ENCODE results near the gene FRMD8. TPM values are rescaled to one million over a fixed set of nuclear protein-coding genes. Genes with fewer than 3 reads are reported as not detected.

The FRMD8 gene
- total and polyA plus RNA-seq, 2 donors from 2014 or later: 9.4 to 41.3 TPM

- H3K27me3 ChIP-seq (ENCODE audit: control insufficient read depth, insufficient read depth, low read length): no peaks in the 10 kb centered on the region
- H3K9me3 ChIP-seq (ENCODE audit: control insufficient read depth in 2 of 3, insufficient read depth in 1 of 3, low read length in 3 of 3): no peaks in the 10 kb centered on the region
- FAIRE-seq (no peak), DNase-seq (no peak)
- TF ChIP-seq CTCF (IDR thresholded peaks at IDR 0.05; ENCODE audit: borderline replicate concordance, extremely low read depth, insufficient read depth): no peak
- no peak overlapping the region for H3K4me3 ChIP-seq (ENCODE audit: low read length in 3 of 3)
- H3K27ac ChIP-seq (ENCODE audit: low read depth in 2 of 2, low read length in 2 of 2): no peak overlapping the region
- intact Hi-C loops (cut with DNase I): no loop called here
- peaks cover 0 to 5% (median 0%) of the 10 kb centered on the region in 3 donors for H3K4me1 ChIP-seq (ENCODE audit: control insufficient read depth in 2 of 3, insufficient read depth in 2 of 3, low read depth in 1 of 3, low read length in 3 of 3)
- H3K9ac ChIP-seq (ENCODE audit: low read length in 3 of 3): no peak overlapping the region
- H3K36me3 ChIP-seq (ENCODE audit: control insufficient read depth in 2 of 3, insufficient read depth in 3 of 3, low read length in 3 of 3): peaks cover 17 to 56% (median 55%) of the 10 kb centered on the region in 3 donors
These were observed 44.6 kb upstream of the FRMD8 start for GRCh38 chr11:65341856-65342255.

GRCh38 chr11:65351511-65351910 lies 34.9 kb upstream of the FRMD8 start:
- Histone ChIP-seq H3K9ac (ENCODE audit: low read length in 3 of 3) (no peak overlapping the region), H3K36me3 (ENCODE audit: control insufficient read depth in 2 of 3, insufficient read depth in 3 of 3, low read length in 3 of 3) (peaks cover 9 to 37% (median 30%) of the 10 kb centered on the region in 3 donors), H3K4me1 (ENCODE audit: control insufficient read depth in 2 of 3, insufficient read depth in 2 of 3, low read depth in 1 of 3, low read length in 3 of 3) (peaks cover 0 to 14% (median 7%) of the 10 kb centered on the region in 3 donors), H3K27me3 (ENCODE audit: control insufficient read depth, insufficient read depth, low read length) (no peaks in the 10 kb centered on the region), H3K4me3 (ENCODE audit: low read length in 3 of 3) (no peak overlapping the region), H3K9me3 (ENCODE audit: control insufficient read depth in 2 of 3, insufficient read depth in 1 of 3, low read length in 3 of 3) (no peaks in the 10 kb centered on the region), H3K27ac (ENCODE audit: low read depth in 2 of 2, low read length in 2 of 2) (no peak overlapping the region)
- FAIRE-seq (no peak), DNase-seq (peak in 1 of 5 donors; percentile 1)
- TF ChIP-seq CTCF (IDR thresholded peaks at IDR 0.05; ENCODE audit: borderline replicate concordance, extremely low read depth, insufficient read depth): no peak
- intact Hi-C loops (cut with DNase I): no loop called here

- H3K36me3 ChIP-seq (ENCODE audit: control insufficient read depth in 2 of 3, insufficient read depth in 3 of 3, low read length in 3 of 3): peaks cover 7 to 35% (median 28%) of the 10 kb centered on the region in 3 donors
- no peaks in the 10 kb centered on the region for H3K27me3 ChIP-seq (ENCODE audit: control insufficient read depth, insufficient read depth, low read length)
- no peaks in the 10 kb centered on the region for H3K9me3 ChIP-seq (ENCODE audit: control insufficient read depth in 2 of 3, insufficient read depth in 1 of 3, low read length in 3 of 3)
- peak; percentile 19 for TF ChIP-seq CTCF (IDR thresholded peaks at IDR 0.05; ENCODE audit: borderline replicate concordance, extremely low read depth, insufficient read depth)
- H3K27ac ChIP-seq (ENCODE audit: low read depth in 2 of 2, low read length in 2 of 2): no peak overlapping the region
- peaks cover 0 to 19% (median 12%) of the 10 kb centered on the region in 3 donors for H3K4me1 ChIP-seq (ENCODE audit: control insufficient read depth in 2 of 3, insufficient read depth in 2 of 3, low read depth in 1 of 3, low read length in 3 of 3)
- no peak for DNase-seq
- intact Hi-C loops (cut with DNase I): no loop called here
- H3K4me3 ChIP-seq (ENCODE audit: low read length in 3 of 3): no peak overlapping the region
- H3K9ac ChIP-seq (ENCODE audit: low read length in 3 of 3): no peak overlapping the region
- FAIRE-seq: peak; percentile 39
These were observed 33.7 kb upstream of the FRMD8 start for GRCh38 chr11:65352783-65353182.

GRCh38 chr11:65353376-65353775 lies 33.1 kb upstream of the FRMD8 start:
- no peaks in the 10 kb centered on the region for H3K9me3 ChIP-seq (ENCODE audit: control insufficient read depth in 2 of 3, insufficient read depth in 1 of 3, low read length in 3 of 3)
- no peak for TF ChIP-seq CTCF (IDR thresholded peaks at IDR 0.05; ENCODE audit: borderline replicate concordance, extremely low read depth, insufficient read depth)
- no peak overlapping the region for H3K4me3 ChIP-seq (ENCODE audit: low read length in 3 of 3)
- H3K4me1 ChIP-seq (ENCODE audit: control insufficient read depth in 2 of 3, insufficient read depth in 2 of 3, low read depth in 1 of 3, low read length in 3 of 3): peaks cover 0 to 19% (median 12%) of the 10 kb centered on the region in 3 donors
- H3K27ac ChIP-seq (ENCODE audit: low read depth in 2 of 2, low read length in 2 of 2): no peak overlapping the region
- FAIRE-seq: no peak
- H3K9ac ChIP-seq (ENCODE audit: low read length in 3 of 3): no peak overlapping the region
- no peaks in the 10 kb centered on the region for H3K27me3 ChIP-seq (ENCODE audit: control insufficient read depth, insufficient read depth, low read length)
- peak in 1 of 5 donors; percentile 45 for DNase-seq
- peaks cover 7 to 31% (median 23%) of the 10 kb centered on the region in 3 donors for H3K36me3 ChIP-seq (ENCODE audit: control insufficient read depth in 2 of 3, insufficient read depth in 3 of 3, low read length in 3 of 3)
- intact Hi-C loops (cut with DNase I): no loop called here

Data from kidney (tissue), 14 donors.